ENCODE data around the gene AOPEP.

The AOPEP gene

DNA sequence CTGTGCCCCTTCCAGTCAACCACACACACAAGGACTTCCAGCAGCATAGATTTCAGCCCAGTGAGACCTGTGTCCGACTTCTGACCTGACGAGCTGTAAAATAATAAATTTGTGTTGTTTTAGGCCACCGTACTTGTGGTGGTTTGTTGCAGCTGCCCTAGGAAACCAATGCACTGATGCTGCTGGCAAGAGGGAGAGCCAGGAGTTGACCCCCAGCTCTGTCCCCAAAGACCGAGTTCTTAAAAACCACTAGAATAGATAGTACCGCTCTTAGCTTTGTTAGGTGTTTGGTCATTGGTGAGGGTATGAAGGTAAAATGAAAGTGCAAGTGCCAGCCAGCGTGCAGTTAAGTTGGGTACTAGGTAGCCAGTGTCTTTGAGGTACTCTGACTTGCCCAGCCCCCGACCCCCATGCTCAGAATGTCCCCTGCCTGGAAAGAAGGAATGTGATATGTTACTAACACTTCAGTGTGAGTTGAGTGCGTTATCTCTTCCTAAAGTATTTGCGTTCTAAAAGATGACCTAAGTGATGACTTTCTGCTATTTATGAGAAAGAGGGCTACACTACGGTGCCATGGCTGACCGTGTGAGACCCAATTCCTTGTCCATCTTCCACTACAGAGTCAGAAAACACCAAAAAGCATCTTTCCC, 185.6 kb downstream of the AOPEP start:
- DNase-seq (ENCODE audit: low spot score), result no peak
- in situ Hi-C loops (cut with MboI; ENCODE audit: low pct_unique_long_range_greater_than_20kb, low sequenced_read_pairs, unreplicated experiment), result no loop called here
- TF ChIP-seq, protein P1, sequence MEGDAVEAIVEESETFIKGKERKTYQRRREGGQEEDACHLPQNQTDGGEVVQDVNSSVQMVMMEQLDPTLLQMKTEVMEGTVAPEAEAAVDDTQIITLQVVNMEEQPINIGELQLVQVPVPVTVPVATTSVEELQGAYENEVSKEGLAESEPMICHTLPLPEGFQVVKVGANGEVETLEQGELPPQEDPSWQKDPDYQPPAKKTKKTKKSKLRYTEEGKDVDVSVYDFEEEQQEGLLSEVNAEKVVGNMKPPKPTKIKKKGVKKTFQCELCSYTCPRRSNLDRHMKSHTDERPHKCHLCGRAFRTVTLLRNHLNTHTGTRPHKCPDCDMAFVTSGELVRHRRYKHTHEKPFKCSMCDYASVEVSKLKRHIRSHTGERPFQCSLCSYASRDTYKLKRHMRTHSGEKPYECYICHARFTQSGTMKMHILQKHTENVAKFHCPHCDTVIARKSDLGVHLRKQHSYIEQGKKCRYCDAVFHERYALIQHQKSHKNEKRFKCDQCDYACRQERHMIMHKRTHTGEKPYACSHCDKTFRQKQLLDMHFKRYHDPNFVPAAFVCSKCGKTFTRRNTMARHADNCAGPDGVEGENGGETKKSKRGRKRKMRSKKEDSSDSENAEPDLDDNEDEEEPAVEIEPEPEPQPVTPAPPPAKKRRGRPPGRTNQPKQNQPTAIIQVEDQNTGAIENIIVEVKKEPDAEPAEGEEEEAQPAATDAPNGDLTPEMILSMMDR (IDR thresholded peaks at IDR 0.05; ENCODE audit: extremely low read depth, insufficient read depth, missing control alignments), result no peak

GRCh38 chr9:94912700-94913249, 186.3 kb downstream of the AOPEP start:
- TF ChIP-seq, protein P1 (IDR thresholded peaks at IDR 0.05; ENCODE audit: extremely low read depth, insufficient read depth, missing control alignments), result no peak
- in situ Hi-C loops (cut with MboI; ENCODE audit: low pct_unique_long_range_greater_than_20kb, low sequenced_read_pairs, unreplicated experiment), result no loop called here
- no peak for DNase-seq (ENCODE audit: low spot score)

DNA sequence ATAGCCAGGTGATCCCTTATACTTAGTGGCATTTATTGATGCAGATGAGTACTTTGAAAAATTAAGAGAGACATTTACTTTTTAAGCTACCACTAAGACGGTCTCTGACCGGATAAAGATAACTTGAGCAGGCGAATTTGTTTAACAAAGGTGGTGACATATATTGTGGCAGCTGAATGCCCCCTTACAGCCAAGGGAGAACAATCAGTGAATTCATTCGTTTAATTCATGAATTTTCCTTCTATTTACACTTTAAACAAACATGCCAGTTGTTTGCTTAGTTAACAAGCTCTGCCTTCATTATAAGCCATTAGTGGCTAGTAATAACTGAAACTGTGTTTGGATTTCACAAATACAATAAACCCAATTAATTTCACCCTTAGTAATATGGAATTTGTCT, 187.1 kb downstream of the AOPEP start:
- no peak for DNase-seq (ENCODE audit: low spot score)
- in situ Hi-C loops (cut with MboI; ENCODE audit: low pct_unique_long_range_greater_than_20kb, low sequenced_read_pairs, unreplicated experiment), result no loop called here
- TF ChIP-seq, protein P1 (IDR thresholded peaks at IDR 0.05; ENCODE audit: extremely low read depth, insufficient read depth, missing control alignments), result no peak

GRCh38 chr9:94915476-94916450, 189.3 kb downstream of the AOPEP start:
- DNase-seq (ENCODE audit: low spot score), result no peak
- in situ Hi-C loops (cut with MboI; ENCODE audit: low pct_unique_long_range_greater_than_20kb, low sequenced_read_pairs, unreplicated experiment), result no loop called here

GRCh38 chr9:94916956-94917355, 190.5 kb downstream of the AOPEP start:
- TF ChIP-seq, protein P1 (IDR thresholded peaks at IDR 0.05; ENCODE audit: extremely low read depth, insufficient read depth, missing control alignments), result no peak
- in situ Hi-C loops (cut with MboI; ENCODE audit: low pct_unique_long_range_greater_than_20kb, low sequenced_read_pairs, unreplicated experiment), result no loop called here
- DNase-seq (ENCODE audit: low spot score), result no peak

More at GRCh38 chr9:94915476-94916450, 189.3 kb downstream of the AOPEP start:
- TF ChIP-seq, protein P1 (IDR thresholded peaks at IDR 0.05; ENCODE audit: extremely low read depth, insufficient read depth, missing control alignments), result no peak

DNA sequence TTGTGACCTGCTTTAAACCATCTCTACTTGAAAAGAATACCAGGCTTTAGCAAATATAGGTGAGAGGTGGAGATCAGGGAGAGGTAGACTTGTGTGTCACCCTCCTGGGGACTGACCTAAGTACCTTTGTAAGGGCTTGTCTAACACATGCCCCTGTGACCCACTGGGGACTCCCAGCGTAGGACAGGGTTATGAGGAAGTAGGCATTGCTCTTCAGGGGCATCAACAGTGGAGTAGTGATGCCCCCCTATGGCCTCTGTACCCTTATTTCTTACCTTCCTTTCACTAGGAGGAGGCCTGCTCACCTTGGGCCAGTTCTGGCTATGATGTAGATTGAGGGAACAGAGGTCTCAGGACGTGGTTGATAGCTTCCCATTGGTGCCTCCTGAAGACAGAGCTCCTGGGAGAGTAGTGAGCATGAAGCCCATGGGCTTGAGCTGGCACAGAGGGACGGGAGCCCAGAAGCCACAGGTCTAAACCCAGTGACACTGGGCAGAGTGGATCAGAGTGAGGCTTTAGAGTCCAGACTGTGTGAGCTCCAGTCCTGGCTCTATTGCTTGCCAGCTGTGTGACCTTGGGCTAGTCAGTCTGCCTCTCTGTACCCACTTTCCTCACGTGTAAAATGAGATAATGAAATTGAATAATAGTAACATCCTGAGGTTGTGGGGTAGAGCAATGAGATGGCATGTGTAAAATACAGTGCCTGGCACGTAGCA, 191.7 kb downstream of the AOPEP start:
- TF ChIP-seq, protein P1 (IDR thresholded peaks at IDR 0.05; ENCODE audit: extremely low read depth, insufficient read depth, missing control alignments), result peak; percentile 52
- peak; percentile 59 for DNase-seq (ENCODE audit: low spot score)
- in situ Hi-C loops (cut with MboI; ENCODE audit: low pct_unique_long_range_greater_than_20kb, low sequenced_read_pairs, unreplicated experiment), result no loop called here

Data from GM13977 (cell line).